Mesothelial cell of epicardium (in vitro differentiated cells): ENCODE results near the gene TPPP. TPM values are rescaled to one million over a fixed set of nuclear protein-coding genes. Genes with fewer than 3 reads are reported as not detected.
"Not testable (repeated sequence)": the region's sequence is repeated elsewhere in the genome, so short reads cannot be mapped to it uniquely, and the experiment has no call there.

ENCODE experiments used
- DNase-seq, 2 experiments: peaks; one replicate each; pipeline ENCODE4 v3.0.0; 2021; ENCODE audit warnings: low spot score in 2 of 2; ENCODE audit not compliant: unreplicated experiment in 2 of 2
- H3K27ac Mint-ChIP-seq: 2 replicates; pipeline ENCODE4 v1.8.0; 2021; ENCODE audit warnings: mixed read lengths
- H3K27me3 Mint-ChIP-seq: 2 replicates; pipeline ENCODE4 v1.8.0; 2021; ENCODE audit warnings: low read depth, mixed read lengths
- H3K36me3 Mint-ChIP-seq: 2 replicates; pipeline ENCODE4 v1.8.0; 2021; ENCODE audit warnings: mixed read lengths
- H3K4me1 Mint-ChIP-seq: 2 replicates; pipeline ENCODE4 v1.8.0; 2021; ENCODE audit warnings: mixed read lengths
- H3K4me3 Mint-ChIP-seq: 2 replicates; pipeline ENCODE4 v1.8.0; 2021; ENCODE audit warnings: mild to moderate bottlenecking, moderate library complexity, mixed read lengths
- H3K9me3 Mint-ChIP-seq: 2 replicates; pipeline ENCODE4 v1.8.0; 2021; ENCODE audit warnings: mixed read lengths
- total RNA-seq: library from RNA; stranded (reverse); gene quantifications from 3 replicates; pipeline ENCODE4 v1.2.1, GENCODE V29; 2021
- TF ChIP-seq, protein P1 (sequence below): fragments of 200-600 bp; sonication (generic); IDR thresholded peaks from one replicate; pipeline ENCODE4 v1.5.0; 2021; ENCODE audit warnings: antibody characterized with exemption; ENCODE audit not compliant: unreplicated experiment

Gene TPPP
- total RNA-seq, 1 donor from 2014 or later: 0.16 TPM

- Mint-ChIP-seq H3K4me3 (no peak overlapping the region), H3K9me3 (no peaks in the 10 kb centered on the region), H3K27ac (no peak overlapping the region), H3K4me1 (no peaks in the 10 kb centered on the region), H3K36me3 (no peaks in the 10 kb centered on the region), H3K27me3 (peaks cover 8% of the 10 kb centered on the region)
- TF ChIP-seq, protein P1, sequence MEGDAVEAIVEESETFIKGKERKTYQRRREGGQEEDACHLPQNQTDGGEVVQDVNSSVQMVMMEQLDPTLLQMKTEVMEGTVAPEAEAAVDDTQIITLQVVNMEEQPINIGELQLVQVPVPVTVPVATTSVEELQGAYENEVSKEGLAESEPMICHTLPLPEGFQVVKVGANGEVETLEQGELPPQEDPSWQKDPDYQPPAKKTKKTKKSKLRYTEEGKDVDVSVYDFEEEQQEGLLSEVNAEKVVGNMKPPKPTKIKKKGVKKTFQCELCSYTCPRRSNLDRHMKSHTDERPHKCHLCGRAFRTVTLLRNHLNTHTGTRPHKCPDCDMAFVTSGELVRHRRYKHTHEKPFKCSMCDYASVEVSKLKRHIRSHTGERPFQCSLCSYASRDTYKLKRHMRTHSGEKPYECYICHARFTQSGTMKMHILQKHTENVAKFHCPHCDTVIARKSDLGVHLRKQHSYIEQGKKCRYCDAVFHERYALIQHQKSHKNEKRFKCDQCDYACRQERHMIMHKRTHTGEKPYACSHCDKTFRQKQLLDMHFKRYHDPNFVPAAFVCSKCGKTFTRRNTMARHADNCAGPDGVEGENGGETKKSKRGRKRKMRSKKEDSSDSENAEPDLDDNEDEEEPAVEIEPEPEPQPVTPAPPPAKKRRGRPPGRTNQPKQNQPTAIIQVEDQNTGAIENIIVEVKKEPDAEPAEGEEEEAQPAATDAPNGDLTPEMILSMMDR: no peak
- no peak for DNase-seq
Measured at GRCh38 chr5:691817-692528, 1.2 kb downstream of the TPPP start.

GRCh38 chr5:691049-691448 is 2.1 kb downstream of the TPPP start:
- not testable (repeated sequence) for H3K4me1 Mint-ChIP-seq, H3K27ac Mint-ChIP-seq, H3K27me3 Mint-ChIP-seq, DNase-seq, H3K9me3 Mint-ChIP-seq, H3K4me3 Mint-ChIP-seq, H3K36me3 Mint-ChIP-seq

DNA sequence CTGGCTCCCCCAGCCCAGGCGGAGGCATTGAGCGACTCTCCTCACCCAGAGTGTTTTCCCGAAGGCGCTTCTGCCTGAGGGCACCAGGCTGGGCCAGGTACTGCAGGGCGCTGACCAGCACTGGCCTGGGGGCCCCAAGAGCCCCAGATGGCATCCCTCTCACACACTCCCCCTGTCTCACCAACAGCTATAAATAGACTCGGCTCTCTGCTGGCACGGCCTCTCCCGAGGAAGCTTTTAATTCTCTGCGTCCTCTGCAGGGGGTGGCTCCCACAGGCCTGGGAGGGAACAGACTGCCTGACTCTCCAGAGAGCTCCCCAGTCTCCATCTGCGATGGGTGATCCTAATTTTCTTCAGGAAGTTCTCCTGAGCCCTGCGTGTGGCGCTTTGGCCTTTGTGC is 2.9 kb downstream of the TPPP start:
- H3K4me1 Mint-ChIP-seq, H3K36me3 Mint-ChIP-seq, DNase-seq, H3K4me3 Mint-ChIP-seq, H3K9me3 Mint-ChIP-seq, H3K27ac Mint-ChIP-seq: not testable (repeated sequence)
- H3K27me3 Mint-ChIP-seq: peaks cover 11% of the 10 kb centered on the region

DNA sequence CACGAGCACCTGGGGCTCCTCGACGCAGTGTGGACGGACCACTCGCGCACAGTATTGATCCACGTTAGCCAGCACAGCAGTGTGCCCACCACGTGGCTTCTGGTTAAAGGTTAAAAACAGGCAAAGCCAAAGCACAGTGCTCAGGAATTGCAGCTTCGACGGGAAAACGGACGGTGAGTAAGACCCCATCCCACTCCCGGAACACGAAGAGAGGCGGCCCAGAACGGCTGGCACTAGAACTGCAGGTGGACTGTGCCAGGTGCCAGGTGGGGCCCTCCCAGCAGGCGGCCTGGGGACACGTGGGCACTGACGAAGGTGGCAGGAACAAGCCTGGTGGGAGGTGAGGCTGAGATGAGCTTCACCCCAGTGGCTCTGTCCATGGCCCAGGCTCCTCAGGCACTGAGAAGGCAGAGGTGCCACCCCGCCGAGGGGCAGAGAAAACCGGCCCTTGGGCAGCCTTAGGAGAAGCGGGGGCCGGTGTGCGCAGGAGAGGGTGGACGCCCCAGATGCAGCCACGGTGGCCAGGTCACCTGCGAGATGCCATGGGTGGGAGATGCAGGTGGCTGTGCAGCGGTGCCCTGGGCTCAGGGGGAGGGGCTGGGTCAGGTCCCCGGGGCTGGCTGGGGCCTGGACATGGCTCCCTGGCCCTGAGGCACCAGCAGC is 4.7 kb downstream of the TPPP start:
- not testable (repeated sequence) for H3K4me3 Mint-ChIP-seq, DNase-seq

GRCh38 chr5:686936-687335 is 6.2 kb downstream of the TPPP start:
- not testable (repeated sequence) for H3K4me1 Mint-ChIP-seq, H3K36me3 Mint-ChIP-seq, H3K9me3 Mint-ChIP-seq, DNase-seq, H3K27ac Mint-ChIP-seq, H3K4me3 Mint-ChIP-seq
- H3K27me3 Mint-ChIP-seq: peaks cover 17% of the 10 kb centered on the region

More for the DNA sequence above, 4.7 kb downstream of the TPPP start:
- H3K27me3 Mint-ChIP-seq: peaks cover 16% of the 10 kb centered on the region
- not testable (repeated sequence) for H3K9me3 Mint-ChIP-seq, H3K36me3 Mint-ChIP-seq, H3K4me1 Mint-ChIP-seq, H3K27ac Mint-ChIP-seq

DNA sequence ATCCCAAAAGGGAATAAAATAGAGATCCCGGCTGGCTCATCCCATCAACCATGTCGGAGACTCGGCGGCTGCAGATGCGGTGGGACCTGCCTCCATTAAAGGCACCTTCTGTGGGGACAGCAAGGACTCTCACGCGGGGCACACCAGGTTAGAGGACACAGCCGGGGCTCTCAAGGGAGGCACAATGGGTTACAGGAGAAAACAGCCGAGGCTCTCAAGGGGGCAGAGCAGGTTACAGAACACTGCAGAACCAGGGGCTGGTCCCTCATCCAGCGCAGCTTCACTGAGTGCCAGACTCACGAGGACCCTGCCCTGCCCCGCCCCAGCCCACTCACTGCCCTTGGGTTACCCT is 7.0 kb downstream of the TPPP start:
- H3K27ac Mint-ChIP-seq, H3K9me3 Mint-ChIP-seq, H3K4me1 Mint-ChIP-seq, H3K36me3 Mint-ChIP-seq, H3K4me3 Mint-ChIP-seq, DNase-seq: not testable (repeated sequence)
- H3K27me3 Mint-ChIP-seq: peaks cover 17% of the 10 kb centered on the region

DNA sequence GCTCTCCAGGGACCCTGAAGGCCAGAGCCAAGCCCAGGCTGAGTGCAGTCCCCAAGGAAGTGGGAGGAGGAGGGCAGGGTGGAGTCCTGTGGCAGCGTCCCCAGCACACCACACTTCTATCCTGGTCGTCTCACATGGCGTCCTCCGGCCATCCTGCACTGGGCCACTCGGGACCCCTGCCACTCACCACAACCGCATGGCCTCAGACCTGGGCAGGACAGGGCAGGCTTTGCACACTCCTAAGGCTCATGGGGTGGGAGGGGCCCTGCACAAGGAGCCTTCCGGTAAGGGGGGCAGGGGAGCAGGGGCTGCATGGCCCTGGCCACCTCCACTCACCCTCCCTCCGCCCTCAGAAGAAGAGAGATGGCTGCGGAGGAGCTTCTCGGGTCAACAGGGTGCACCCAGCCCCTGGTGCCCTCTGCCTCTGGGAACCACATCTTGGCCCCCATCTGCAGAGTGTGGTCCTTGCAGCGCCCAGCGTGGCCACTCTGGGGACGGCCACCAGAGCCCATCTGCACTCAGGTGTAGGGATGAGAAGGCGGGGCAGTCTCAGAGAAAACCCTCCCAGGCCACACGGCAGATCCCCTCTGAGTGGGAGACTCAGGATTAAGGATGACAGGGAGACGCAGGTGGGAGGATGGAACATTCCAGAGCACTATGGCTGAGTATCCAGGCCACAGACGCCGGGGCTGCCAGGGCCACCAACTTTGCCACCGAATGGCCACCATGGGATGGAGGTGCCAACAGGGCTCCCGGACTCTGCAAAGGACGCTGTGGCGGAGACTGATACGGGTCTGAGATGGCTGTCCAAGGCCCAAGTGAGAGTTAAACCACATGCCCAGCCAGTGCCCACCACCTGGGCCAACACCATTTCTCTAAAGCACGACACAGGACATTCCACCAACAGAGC is 7.6 kb downstream of the TPPP start:
- H3K27ac Mint-ChIP-seq: no peak overlapping the region
- H3K36me3 Mint-ChIP-seq: no peaks in the 10 kb centered on the region
- H3K27me3 Mint-ChIP-seq: peaks cover 17% of the 10 kb centered on the region
- no peaks in the 10 kb centered on the region for H3K9me3 Mint-ChIP-seq
- TF ChIP-seq, protein P1: no peak
- H3K4me3 Mint-ChIP-seq: no peak overlapping the region
- no peak for DNase-seq
- no peaks in the 10 kb centered on the region for H3K4me1 Mint-ChIP-seq

DNA sequence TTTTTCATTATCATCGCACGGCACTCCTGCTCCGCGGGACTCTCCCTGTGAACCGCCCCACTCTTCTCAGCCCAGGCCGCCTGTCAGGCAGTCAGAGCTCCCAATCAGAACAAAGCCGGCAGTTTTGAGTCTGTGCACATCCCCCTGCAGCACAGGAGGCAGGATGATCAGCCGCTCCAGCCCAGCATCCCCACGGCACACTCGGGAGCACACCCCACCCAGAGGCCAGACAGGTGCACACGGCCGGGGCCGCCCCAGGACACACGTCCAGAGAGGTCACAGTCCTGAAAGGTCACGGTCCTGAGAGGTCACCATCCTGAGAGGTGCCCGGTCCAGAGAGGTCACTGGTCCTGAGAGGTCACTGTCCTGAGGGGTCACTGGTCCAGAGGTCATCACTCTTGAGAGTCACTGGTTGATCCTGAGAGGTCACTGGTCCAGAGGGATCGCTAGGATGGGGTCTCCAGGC is 8.4 kb downstream of the TPPP start:
- H3K9me3 Mint-ChIP-seq: no peaks in the 10 kb centered on the region
- H3K36me3 Mint-ChIP-seq: no peaks in the 10 kb centered on the region
- TF ChIP-seq, protein P1: no peak
- peaks cover 17% of the 10 kb centered on the region for H3K27me3 Mint-ChIP-seq
- no peak overlapping the region for H3K4me3 Mint-ChIP-seq
- DNase-seq: no peak
- no peaks in the 10 kb centered on the region for H3K4me1 Mint-ChIP-seq
- H3K27ac Mint-ChIP-seq: no peak overlapping the region
